ENCODE data around the gene EFCAB6.

EFCAB6 gene

DNA sequence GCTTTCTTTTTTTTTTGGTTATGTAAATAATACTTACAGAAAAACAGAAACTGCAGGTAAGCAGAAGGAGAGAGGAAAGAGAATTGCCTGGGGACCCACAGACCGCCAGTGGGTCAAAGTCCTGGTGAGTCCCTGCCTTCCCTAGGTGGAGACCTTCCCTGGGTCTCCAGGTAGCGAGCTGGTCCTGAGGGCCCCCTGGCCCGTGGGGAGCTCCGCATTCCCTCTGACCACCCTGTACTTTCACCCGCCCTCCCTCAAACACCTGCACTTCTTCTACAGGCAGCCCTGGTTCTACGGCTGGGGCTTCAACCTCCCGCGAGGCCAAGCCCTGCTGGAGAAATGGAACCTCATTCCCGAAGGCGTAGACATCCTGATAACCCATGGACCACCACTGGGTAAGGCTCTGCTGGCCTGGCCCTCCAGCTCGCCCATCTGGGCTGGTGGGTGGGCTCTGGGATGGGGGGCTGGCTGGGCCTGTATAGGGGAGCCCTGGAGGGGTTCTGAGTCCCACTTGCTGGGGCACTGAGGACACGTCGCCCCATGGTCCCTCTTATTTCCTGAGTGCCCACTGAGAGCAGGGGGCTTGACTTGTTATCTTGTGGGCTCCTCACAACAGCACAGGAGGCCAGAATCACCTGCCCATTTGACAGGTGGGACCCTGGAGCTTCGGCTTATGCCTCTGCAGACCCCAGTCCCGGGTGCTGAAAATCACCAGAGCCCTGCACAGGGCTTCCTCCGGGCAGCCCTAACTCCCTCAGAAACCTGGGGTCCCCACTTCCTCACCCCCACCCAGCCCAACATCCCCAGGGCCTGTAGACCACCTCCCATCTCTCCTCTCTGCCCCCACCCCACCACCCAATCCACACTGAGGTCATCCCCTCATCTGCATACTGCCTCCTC lies 313.9 kb downstream of the EFCAB6 start:
- DNase-seq = no peak

DNA sequence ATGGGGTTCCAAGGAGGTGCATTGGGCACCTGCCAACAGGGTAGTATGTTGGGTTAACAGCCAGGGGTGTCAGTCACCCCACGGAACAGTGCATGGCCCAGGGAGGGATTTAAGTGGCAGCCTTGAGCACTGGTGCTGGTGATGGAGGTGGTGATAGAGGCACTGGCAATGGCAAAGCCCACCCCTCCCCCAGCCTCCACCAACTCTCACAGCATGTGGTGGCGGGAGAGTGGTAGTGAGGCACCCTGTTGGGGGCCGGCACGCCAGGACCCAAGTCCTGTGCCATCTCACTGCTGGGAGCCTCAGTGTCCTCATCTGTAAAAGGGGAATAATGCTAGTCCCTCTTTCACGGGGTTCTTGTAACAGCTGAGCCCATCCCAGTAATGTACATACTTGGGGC lies 318.8 kb downstream of the EFCAB6 start:
- no peak for DNase-seq

DNA sequence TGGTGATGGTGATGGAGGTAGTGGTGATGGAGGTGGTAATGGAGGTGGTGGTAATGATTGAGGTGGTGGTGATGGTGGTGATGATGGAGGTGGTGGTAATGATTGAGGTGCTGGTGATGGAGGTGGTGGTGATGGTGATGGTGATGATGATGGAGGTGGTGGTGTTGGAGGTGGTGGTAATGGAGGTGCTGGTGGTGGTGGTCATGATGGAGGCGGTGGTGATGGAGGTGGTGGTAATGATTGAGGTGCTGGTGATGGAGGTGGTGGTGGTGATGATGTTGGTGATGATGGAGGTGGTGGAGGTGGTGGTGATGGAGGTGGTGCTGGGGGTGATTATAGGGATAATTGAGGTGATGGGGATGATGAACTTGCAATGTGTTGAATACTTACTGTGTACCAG lies 320.4 kb downstream of the EFCAB6 start:
- no peak for DNase-seq

DNA sequence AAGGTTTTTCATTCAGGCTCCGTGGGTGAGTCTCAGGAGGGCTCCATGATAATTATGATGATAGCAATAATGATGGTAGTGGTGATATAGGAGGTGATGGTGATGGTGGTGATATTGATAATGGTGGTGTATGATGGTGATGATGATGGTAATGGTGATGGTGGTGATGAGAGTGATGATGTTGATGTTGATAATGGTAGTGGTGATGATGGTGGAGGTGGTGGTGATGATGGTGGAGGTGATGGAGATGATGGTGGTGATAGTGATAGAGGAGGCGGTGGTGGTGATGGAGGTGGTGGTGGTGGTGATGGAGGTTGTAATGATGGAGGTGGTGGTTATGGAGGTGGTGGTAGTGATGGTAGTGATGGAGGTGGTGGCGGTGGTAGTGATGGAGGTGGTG lies 320.9 kb downstream of the EFCAB6 start:
- no peak for DNase-seq

DNA sequence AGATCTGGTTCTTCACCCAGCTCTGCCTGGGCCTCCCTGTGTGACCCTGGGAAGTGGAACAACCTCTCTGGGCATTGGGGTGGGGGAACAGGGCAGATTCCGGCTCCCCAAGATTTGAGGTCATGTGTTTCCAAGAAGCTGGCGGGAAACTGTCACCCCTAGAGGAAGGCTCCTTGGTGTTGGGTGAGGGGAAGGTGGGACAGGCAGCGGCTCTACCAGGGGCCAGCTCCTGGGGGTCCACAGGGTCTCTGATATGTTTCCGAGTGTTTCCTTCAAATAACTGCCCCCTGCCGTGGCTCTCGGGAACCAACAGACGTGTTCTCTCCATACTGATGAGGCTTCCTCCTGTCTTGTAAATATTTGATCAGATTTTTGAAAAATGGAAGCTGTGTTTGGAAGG lies 321.8 kb downstream of the EFCAB6 start:
- DNase-seq = no peak

DNA sequence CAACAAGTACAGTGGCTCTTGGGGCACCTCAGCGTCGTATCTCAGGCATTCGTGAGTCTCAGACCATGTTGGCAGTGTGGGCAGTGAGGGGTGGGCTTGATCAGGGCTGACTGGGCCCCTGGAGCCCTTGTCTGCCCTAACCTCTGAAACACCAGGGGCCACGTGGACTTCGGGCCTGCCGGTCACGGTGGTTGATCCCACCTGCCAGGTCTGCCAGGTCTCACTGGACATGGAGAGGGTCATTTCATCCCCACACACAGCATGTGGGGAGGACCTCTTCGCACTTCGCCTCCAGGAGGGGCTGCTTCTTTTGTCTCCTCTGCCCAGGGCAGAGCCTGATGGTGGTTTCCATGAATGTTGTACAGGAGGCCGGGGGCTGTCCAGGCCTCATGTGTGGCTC lies 323.2 kb downstream of the EFCAB6 start:
- DNase-seq = no peak

DNA sequence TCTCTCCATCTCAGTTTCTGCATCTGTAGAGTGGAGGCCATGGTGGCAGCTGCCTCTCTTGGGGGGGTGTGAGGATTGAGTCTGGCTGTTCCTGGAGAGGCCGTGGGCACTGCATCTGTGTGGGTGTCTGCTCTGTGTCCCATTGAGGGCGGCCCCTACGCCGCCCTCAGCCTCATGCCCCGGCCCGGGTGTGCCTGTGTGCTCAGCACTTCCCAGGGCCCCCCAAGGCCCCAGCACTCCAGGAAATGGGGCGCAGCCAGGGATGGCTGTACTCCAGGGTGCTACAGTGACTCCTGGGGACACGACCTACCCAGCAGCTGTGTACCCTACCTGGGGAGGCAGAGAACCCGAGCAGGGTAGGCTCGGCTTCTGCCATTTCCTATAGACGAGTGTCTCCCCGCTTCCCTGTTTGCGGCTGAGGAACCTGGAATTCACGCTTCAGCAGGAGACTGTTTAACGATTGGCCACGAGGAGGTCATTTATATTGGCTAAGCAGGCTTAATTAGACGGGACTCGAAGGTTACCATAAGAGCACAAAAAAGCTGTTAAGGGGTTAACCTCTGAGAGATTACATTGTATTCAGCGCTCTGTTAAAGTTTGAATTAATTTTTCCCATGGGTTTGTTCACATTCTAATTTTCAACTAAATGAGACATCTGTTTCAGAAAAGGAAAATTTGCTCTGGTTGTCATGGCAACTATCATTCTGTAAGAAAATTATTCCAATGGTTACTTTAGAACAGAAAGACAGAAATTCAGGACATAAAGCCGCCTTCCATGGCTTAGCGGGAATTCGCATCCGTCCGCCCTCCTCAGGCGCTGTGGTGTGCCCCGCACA lies 323.9 kb downstream of the EFCAB6 start:
- no peak for DNase-seq

DNA sequence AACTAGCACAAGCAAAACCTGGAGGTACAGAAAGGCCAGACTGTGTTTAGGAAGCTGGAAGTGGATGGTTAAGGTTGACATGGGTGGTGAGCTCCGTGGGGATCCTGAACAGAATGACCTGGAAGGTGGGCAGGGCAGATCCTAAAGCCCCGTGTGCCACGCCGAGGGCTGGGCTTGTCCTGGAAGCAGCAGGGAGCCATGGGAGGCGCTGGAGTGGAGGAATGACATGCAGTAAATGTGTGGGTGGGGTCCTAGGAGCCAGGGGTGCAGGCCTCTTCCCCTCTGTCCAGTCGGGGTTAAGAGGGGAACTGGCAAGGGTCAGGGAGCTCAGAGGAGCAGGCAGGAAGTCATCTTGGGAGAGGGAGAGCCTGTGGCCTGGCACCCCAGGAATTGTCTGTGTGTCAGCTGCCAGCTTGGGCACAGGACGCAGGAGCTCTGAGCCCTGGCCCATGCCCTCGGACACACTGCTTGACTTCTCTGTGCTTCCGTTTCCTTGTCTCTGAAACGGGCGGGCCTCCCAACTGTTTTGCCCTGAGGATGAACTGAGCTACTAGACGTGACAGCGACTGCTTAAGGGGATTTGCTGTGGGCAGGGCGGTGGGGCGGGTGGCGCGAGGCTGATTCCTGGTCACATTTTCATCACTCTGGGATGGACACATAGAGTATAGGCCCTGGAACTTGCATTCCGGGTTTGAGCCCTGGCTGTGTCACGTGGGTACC lies 324.6 kb downstream of the EFCAB6 start:
- DNase-seq = no peak

DNA sequence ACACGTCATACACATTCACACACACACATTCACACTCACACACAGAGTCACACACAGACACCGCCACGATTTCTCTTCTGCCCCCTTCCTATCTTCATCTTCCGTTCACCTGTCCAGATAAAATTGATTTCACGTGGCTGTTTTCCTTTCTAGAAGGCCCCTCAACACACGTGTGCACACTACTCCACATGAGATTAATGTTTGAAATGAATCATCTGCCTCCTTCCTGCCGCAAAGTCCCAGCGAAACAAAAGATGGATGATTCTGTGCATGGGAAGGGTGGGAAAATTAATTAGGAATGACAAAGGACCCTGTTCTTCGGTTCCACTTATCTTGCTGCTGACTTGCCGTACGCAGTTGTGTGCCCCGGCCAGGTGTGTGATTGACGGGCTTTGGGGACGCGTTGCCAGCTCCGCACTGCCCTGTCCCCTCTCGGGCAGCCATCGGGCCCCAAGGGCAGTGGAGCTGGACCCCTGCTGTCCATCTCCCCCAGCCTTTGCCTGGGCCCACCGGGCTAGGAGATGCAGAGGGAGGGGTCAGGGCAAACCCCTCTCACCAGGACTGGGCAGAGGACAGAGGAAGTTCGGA lies 326.5 kb downstream of the EFCAB6 start:
- DNase-seq = no peak

DNA sequence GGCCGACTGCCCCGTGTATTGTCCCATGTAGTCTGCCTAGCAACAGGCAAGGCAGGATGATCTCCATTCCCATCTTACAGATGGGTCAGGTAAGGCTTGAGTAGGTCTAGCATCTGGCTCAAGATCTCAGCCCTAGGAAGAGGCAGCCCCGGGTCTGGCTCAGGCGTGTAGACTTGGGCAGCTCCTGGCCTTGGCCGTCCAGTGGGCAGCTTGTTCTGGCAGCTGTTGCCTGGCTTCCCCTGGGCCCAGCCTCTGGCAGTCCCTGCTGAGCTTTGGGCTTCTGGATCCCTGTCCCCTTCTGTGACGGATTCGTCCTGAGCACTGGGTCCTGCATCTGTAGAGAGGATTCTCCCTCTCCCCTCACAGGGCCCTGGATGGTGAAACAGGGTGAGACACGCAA lies 327.9 kb downstream of the EFCAB6 start:
- no peak for DNase-seq

DNA sequence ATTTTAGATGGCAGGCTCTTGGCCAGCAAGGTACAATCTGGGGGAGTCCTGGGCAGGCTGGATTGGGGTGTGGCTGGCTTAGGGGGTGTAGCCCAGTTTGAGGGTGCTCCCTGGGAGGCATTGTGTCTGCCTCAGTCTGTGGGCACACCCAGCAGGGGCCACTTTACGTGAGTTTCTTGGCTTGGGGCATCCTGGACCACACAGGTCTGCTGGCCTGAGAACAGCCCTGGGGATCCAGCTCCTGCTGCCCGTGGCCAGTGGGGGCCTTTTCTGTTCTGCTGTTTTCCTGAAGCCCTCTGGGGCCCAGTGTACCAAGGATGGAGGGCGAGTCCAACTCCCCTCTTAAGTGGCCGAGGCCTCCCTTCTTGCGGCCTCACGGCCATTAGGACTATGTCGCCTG lies 328.4 kb downstream of the EFCAB6 start:
- DNase-seq = no peak

DNA sequence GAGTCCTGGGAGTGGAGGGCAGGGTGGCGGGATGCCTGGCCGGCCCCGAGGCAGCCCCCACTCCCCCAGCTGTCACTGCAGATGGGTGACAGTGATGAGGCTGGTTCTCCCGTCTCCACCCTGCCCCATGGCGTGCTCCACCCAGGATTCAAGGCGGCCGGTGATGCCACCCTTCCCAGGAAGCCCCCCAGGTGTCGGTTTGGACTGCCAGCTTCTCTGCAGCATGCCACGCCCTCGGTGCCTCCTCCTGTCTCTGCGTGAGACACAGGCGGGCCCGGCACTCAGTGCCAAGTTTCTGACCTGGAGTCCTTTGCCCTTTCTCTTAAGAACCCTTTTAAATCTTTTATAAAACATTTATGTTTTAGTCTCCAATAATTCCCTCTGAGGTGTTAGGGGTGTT lies 328.8 kb downstream of the EFCAB6 start:
- DNase-seq = no peak

DNA sequence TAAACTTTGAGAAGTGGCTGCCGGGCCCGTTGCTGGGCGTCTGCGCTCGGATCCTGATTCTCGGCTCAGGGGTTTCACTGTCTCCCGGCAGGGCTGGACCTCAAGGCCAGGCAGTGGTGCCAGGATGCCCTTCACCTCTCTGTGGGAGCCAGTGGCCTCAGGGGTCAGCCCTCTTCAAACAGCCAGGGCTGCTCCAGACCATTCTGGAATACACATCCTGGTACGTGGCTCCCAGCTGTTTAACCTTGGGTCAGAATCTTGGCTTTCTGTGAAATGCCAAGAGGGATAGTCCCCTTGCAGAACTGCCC lies 329.8 kb downstream of the EFCAB6 start:
- DNase-seq = no peak

DNA sequence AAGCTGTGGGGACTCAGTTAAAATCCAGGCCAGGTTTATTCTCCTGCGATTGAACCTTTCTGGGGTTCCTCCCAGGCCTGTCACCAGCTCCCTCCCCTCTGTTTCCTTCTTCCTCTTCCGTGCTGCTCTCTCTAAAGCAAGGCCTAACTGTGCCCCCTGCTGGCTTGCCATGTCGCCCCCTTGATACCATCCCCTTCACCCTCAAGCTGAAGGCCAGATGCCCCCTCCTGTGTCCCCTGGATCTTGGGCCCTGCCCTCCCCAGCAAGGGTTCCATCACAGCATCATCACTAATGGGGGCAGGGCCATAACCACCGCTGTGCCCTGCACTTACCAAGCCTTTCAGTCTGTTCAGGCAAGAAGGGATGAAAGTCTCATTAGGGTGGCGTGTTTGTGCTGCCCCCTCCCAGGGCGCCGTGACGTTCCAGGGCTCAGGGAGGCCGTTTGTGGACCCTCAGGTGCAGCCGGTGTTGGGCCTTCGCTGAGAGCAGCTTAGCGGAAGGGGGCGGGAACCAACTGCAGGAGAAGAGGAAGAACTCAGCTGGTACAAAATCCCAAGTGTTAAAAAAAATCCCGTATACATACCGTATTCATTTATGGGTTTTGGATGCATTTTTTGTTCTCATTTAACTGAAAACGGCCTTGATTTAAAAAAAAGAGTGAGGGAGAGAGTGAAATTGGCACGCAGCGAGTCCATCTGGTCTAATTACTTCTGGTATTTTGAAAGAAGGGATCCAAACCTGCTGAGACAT lies 330.4 kb downstream of the EFCAB6 start:
- no peak for DNase-seq

DNA sequence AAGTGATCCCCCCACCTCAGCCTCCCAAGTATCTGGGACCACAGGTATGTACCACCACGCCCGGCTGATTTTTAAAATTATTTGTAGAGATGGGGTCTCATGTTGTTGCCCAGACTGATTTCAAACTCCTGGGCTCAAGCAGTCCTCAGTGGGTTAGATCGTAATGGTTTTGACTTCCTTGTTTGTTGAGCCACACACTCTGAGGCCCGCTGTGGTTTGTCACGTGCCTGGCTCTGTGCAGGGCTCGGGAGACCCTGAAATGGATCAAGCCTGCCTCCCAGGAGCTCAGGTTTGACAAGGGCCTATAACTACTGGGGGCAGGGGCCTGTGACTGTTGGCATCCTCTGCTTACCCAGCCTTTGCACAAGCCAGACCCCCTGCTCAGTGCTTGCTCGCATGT lies 332.1 kb downstream of the EFCAB6 start:
- no peak for DNase-seq

DNA sequence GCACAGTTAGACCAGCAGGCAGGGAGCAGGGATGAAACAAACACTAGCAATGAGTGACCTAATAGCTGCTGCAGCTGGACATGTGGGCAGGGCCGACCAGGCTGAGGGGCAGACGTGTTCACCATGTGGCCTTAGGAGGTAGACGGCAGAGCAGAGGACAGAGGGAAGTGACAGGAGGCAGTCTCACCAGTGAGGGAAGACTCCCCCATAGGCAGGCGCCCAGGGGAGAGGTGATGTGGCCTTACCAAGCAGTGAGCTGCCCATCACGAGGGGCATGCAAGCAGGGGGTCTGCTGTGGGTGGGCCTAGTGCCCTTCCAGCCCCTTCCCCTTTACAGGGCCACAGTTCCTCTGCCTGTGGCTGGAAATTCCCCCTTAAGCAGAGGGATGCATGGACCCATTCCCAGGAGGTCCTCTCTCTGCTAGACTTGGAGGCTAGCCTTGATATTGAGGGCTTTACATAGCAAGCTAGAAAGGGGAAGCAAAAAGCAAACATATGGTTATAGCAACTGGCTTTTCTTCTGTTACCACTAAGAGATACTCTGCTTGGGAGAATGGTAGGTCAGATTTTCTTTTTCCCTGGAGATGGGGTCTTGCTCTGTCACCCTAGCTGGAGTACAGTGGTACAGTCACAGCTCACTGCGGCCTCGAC lies 332.7 kb downstream of the EFCAB6 start:
- no peak for DNase-seq

Measured in DMS79 (cell line).